WTC11 (cell line): ENCODE results near the gene AURKAIP1. TPM values are rescaled to one million over a fixed set of nuclear protein-coding genes. Genes with fewer than 3 reads are reported as not detected.
A peak's percentile ranks its signal among the peaks of the same experiment; 100 is the strongest.

Source experiments
- ATAC-seq: fragments of 200-7000 bp; cut with Tn5 transposase; 2 replicates; pipeline ENCODE4 v1.10.0; 2021; ENCODE audit warnings: mild to moderate bottlenecking, moderate library complexity
- CTCF ChIA-PET: fragments of 300-600 bp; sonication (Branson Sonifier 250); formaldehyde crosslinking; loops from one replicate; lab custom pipeline; 2021; ENCODE audit warnings: antibody characterized with exemption; lab: Charles Lee
- POLR2A ChIA-PET: fragments of 350-600 bp; sonication (Branson Sonifier 250); formaldehyde crosslinking; loops from one replicate; lab custom pipeline; 2021; ENCODE audit warnings: antibody characterized with exemption; lab: Charles Lee
- DNase-seq: peaks from one replicate; pipeline ENCODE4 v3.0.0; 2021; ENCODE audit warnings: low spot score
- H3K27ac Mint-ChIP-seq: 2 replicates; pipeline ENCODE4 v1.8.0; 2021; ENCODE audit warnings: mixed read lengths
- H3K27me3 Mint-ChIP-seq: 2 replicates; pipeline ENCODE4 v1.8.0; 2021; ENCODE audit warnings: low read depth, mild to moderate bottlenecking, moderate library complexity, mixed read lengths
- H3K36me3 Mint-ChIP-seq: 2 replicates; pipeline ENCODE4 v1.8.0; 2021; ENCODE audit warnings: mixed read lengths
- H3K4me1 Mint-ChIP-seq: 2 replicates; pipeline ENCODE4 v1.8.0; 2022; ENCODE audit warnings: mixed read lengths
- H3K4me3 Mint-ChIP-seq: 2 replicates; pipeline ENCODE4 v1.8.0; 2021; ENCODE audit warnings: mild to moderate bottlenecking, moderate library complexity, mixed read lengths
- H3K9me3 Mint-ChIP-seq: 2 replicates; pipeline ENCODE4 v1.8.0; 2021; ENCODE audit warnings: mixed read lengths
- CBFB ChIP-seq: sonication (generic); formaldehyde crosslinking; IDR thresholded peaks from 2 replicates; pipeline ENCODE4 v1.8.1; 2022; ENCODE audit warnings: mild to moderate bottlenecking, low read depth, missing genetic modification reagents
- CTCF ChIP-seq: fragments of 200-600 bp; IDR thresholded peaks from 2 replicates; pipeline ENCODE4 v1.8.0; 2022; ENCODE audit warnings: antibody characterized with exemption
- E2F4 ChIP-seq: sonication (generic); formaldehyde crosslinking; IDR thresholded peaks from 2 replicates; pipeline ENCODE4 v1.8.1; 2022; ENCODE audit warnings: low read depth, mild to moderate bottlenecking, moderate library complexity, missing genetic modification reagents, borderline replicate concordance
- ESRRA ChIP-seq: sonication (generic); formaldehyde crosslinking; IDR thresholded peaks from 2 replicates; pipeline ENCODE4 v1.8.1; 2022; ENCODE audit warnings: mild to moderate bottlenecking, missing genetic modification reagents, borderline replicate concordance
- FOXK1 ChIP-seq: sonication (generic); formaldehyde crosslinking; IDR thresholded peaks from 2 replicates; pipeline ENCODE4 v1.8.0; 2022; ENCODE audit warnings: mild to moderate bottlenecking, moderate library complexity, missing genetic modification reagents
- FOXP1 ChIP-seq: sonication (generic); formaldehyde crosslinking; IDR thresholded peaks from 2 replicates; pipeline ENCODE4 v1.8.0; 2022; ENCODE audit warnings: missing genetic modification reagents, mild to moderate bottlenecking, moderate library complexity, borderline replicate concordance
- GABPB1 ChIP-seq: sonication (generic); formaldehyde crosslinking; IDR thresholded peaks from 2 replicates; pipeline ENCODE4 v1.8.1; 2023; ENCODE audit warnings: mild to moderate bottlenecking, missing genetic modification reagents
- HMGA2 ChIP-seq: fragments of 250-450 bp; sonication (Bioruptor Pico); IDR thresholded peaks from 2 replicates; pipeline ENCODE4 v1.4.0; 2021; ENCODE audit warnings: mild to moderate bottlenecking, moderate library complexity
- HMGXB4 ChIP-seq: sonication (generic); formaldehyde crosslinking; IDR thresholded peaks from 2 replicates; pipeline ENCODE4 v1.8.1; 2023; ENCODE audit warnings: mild to moderate bottlenecking, moderate library complexity, missing genetic modification reagents
- IRF2 ChIP-seq: sonication (generic); formaldehyde crosslinking; IDR thresholded peaks from 2 replicates; pipeline ENCODE4 v1.8.0; 2022; ENCODE audit warnings: low read depth, missing genetic modification reagents, borderline replicate concordance
- MAX ChIP-seq: sonication (generic); formaldehyde crosslinking; IDR thresholded peaks from 2 replicates; pipeline ENCODE4 v1.8.0; 2022; ENCODE audit warnings: mild to moderate bottlenecking, missing genetic modification reagents
- MYBL2 ChIP-seq: sonication (generic); formaldehyde crosslinking; IDR thresholded peaks from 2 replicates; pipeline ENCODE4 v1.8.1; 2023; ENCODE audit warnings: mild to moderate bottlenecking, moderate library complexity, missing genetic modification reagents
- NFE2L1 ChIP-seq: sonication (generic); formaldehyde crosslinking; IDR thresholded peaks from 2 replicates; pipeline ENCODE4 v1.8.1; 2023; ENCODE audit warnings: missing genetic modification reagents
- NR2C2 ChIP-seq: sonication (generic); formaldehyde crosslinking; IDR thresholded peaks from 2 replicates; pipeline ENCODE4 v1.8.0; 2022; ENCODE audit warnings: mild to moderate bottlenecking, missing genetic modification reagents
- SMAD3 ChIP-seq: sonication (generic); formaldehyde crosslinking; IDR thresholded peaks from 2 replicates; pipeline ENCODE4 v1.8.0; 2022; ENCODE audit warnings: missing genetic modification reagents, mild to moderate bottlenecking, borderline replicate concordance
- SP1 ChIP-seq: sonication (generic); formaldehyde crosslinking; conservative IDR thresholded peaks from 2 replicates; pipeline ENCODE4 v1.8.1; 2022; ENCODE audit warnings: missing genetic modification reagents
- TEAD1 ChIP-seq: sonication (generic); formaldehyde crosslinking; IDR thresholded peaks from 2 replicates; pipeline ENCODE4 v1.8.0; 2022; ENCODE audit warnings: mild to moderate bottlenecking, missing genetic modification reagents
- TEAD4 ChIP-seq: sonication (generic); formaldehyde crosslinking; IDR thresholded peaks from 2 replicates; pipeline ENCODE4 v1.8.0; 2022; ENCODE audit warnings: mild to moderate bottlenecking, missing genetic modification reagents
- USF2 ChIP-seq: sonication (generic); formaldehyde crosslinking; IDR thresholded peaks from 2 replicates; pipeline ENCODE4 v1.8.1; 2023; ENCODE audit warnings: mild to moderate bottlenecking, missing genetic modification reagents, moderate library complexity
- ZBTB43 ChIP-seq: sonication (generic); formaldehyde crosslinking; IDR thresholded peaks from 2 replicates; pipeline ENCODE4 v1.8.1; 2023; ENCODE audit warnings: mild to moderate bottlenecking, missing genetic modification reagents
- ZNF396 ChIP-seq: fragments of 250-450 bp; sonication (Bioruptor Pico); IDR thresholded peaks from 2 replicates; pipeline ENCODE4 v1.8.0; 2021; ENCODE audit warnings: mild to moderate bottlenecking, moderate library complexity, borderline replicate concordance
- total RNA-seq: library from RNA; stranded (reverse); gene quantifications from 3 replicates; pipeline ENCODE4 v1.2.3, GENCODE V29; 2021
- TF ChIP-seq, protein P1 (sequence below): sonication (generic); formaldehyde crosslinking; conservative IDR thresholded peaks from 2 replicates; pipeline ENCODE4 v1.8.1; 2022; ENCODE audit warnings: mild to moderate bottlenecking, missing genetic modification reagents
- TF ChIP-seq, protein P2 (sequence below): sonication (generic); formaldehyde crosslinking; IDR thresholded peaks from 2 replicates; pipeline ENCODE4 v1.8.0; 2022; ENCODE audit warnings: mild to moderate bottlenecking, missing genetic modification reagents
- TF ChIP-seq, protein P3 (sequence below): sonication (generic); formaldehyde crosslinking; IDR thresholded peaks from 2 replicates; pipeline ENCODE4 v1.8.1; 2022; ENCODE audit warnings: mild to moderate bottlenecking, moderate library complexity, missing genetic modification reagents
- TF ChIP-seq, protein P4 (sequence below): sonication (generic); formaldehyde crosslinking; IDR thresholded peaks from 2 replicates; pipeline ENCODE4 v1.8.1; 2023; ENCODE audit warnings: mild to moderate bottlenecking, missing genetic modification reagents, moderate library complexity

The AURKAIP1 gene
- total RNA-seq, 1 experiment from 2014 or later: 268 TPM

DNA sequence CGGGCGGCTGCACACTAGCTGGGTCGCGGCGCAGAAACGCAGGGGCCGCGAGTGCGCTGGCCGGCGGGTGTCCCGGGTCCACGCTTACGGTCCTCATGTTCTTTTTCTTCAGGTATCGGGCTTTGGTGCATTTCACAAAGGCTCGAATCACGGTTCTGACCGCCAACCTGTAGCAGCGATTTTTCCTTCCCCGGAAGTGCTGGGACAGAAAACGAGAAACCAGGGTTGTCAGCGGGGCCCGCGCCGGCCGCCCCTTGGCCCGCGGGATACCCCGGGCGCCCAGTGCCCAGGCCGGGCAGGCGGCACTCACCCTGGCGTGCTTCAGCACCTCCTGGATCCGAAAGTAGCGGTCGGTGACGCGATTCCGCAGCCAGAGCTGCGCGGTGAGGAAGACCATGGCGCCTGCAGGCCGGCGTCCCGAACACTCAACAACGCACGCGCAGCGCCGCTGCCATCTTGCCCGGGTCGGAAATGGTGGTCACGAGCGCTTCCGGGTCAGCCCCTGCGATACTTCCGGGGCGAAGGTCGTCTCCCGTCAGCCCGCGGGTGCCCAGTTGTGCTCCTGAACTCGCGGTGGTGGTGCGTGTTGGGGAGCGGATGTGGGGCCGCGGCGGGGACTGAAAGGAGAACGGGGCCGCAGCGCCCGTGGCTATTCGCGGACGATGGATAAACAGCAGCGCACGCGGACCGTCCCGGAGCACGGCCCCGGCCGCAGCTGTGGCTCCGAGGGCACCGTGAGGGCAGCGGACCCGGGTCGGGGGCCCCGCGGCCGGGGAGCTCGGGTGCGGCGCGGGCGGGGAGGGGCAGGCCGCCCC is 32.0 kb upstream of the AURKAIP1 start, which contains the start of gene MRPL20:
Gene MRPL20, minus strand, starts transcription at position 473 of the 815 bp plus-strand sequence. Its CDS starts 76 bp downstream, at position 397.
- peak within 1 kb of the TSS; percentile 84 for H3K27ac Mint-ChIP-seq
- H3K36me3 Mint-ChIP-seq: peaks cover 46% of the 10 kb centered on the region
- H3K4me1 Mint-ChIP-seq: peaks cover 46% of the 10 kb centered on the region
- POLR2A ChIA-PET: interaction anchor here (0.6 to 1.8 kb wide), 7 partner anchors 8 to 31 kb away, joined by 3 to 7 read pairs (median 5); partner anchors contain the start of genes AURKAIP1, CCNL2 and VWA1
- ATAC-seq: peak; percentile 75
- CTCF ChIA-PET: interaction anchor here (0.5 to 1.6 kb wide), 8 partner anchors 8 to 98 kb away, joined by 3 to 7 read pairs (median 4); partner anchors contain the start of gene CCNL2
- H3K9me3 Mint-ChIP-seq: peaks cover 5% of the 10 kb centered on the region
- H3K4me3 Mint-ChIP-seq: peak within 1 kb of the TSS; percentile 87
- peak; percentile 89 for DNase-seq
- peaks cover 4% of the 10 kb centered on the region; the same call in 1 of the 2 replicates for H3K27me3 Mint-ChIP-seq
- TF ChIP-seq NFE2L1 (CRISPR knock-in tag) (peak; percentile 79), E2F4 (CRISPR knock-in tag) (peak; percentile 74; the same call in 1 of the 2 replicates), MYBL2 (CRISPR knock-in tag) (peak; percentile 85), HMGA2 (CRISPR knock-in tag) (no peak), GABPB1 (CRISPR knock-in tag) (peak; percentile 95), ZNF396 (CRISPR knock-in tag) (no peak), TEAD4 (CRISPR knock-in tag) (peak; percentile 55; the same call in 1 of the 2 replicates), SP1 (CRISPR knock-in tag) (peak; percentile 71; the same call in 1 of the 2 replicates), SMAD3 (CRISPR knock-in tag) (peak; percentile 89), NR2C2 (CRISPR knock-in tag) (peak; percentile 100), HMGXB4 (CRISPR knock-in tag) (peak; percentile 85), ESRRA (CRISPR knock-in tag) (peak; percentile 47; the same call in 1 of the 2 replicates), MAX (CRISPR knock-in tag) (peak; percentile 96), TEAD1 (CRISPR knock-in tag) (peak; percentile 97), ZBTB43 (CRISPR knock-in tag) (peak; percentile 92), FOXK1 (CRISPR knock-in tag) (peak; percentile 99), CTCF (no peak), USF2 (CRISPR knock-in tag) (peak; percentile 77), CBFB (CRISPR knock-in tag) (peak; percentile 78; the same call in 1 of the 2 replicates), IRF2 (CRISPR knock-in tag) (0 out of 2 replicates have a peak, but pooled peaks have one; percentile 51), FOXP1 (CRISPR knock-in tag) (peak; percentile 93)
- TF ChIP-seq, protein P1, sequence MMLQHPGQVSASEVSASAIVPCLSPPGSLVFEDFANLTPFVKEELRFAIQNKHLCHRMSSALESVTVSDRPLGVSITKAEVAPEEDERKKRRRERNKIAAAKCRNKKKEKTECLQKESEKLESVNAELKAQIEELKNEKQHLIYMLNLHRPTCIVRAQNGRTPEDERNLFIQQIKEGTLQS (CRISPR knock-in tag): no peak
- TF ChIP-seq, protein P2, sequence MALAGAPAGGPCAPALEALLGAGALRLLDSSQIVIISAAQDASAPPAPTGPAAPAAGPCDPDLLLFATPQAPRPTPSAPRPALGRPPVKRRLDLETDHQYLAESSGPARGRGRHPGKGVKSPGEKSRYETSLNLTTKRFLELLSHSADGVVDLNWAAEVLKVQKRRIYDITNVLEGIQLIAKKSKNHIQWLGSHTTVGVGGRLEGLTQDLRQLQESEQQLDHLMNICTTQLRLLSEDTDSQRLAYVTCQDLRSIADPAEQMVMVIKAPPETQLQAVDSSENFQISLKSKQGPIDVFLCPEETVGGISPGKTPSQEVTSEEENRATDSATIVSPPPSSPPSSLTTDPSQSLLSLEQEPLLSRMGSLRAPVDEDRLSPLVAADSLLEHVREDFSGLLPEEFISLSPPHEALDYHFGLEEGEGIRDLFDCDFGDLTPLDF: 0 out of 2 replicates have a peak, but pooled peaks have one; percentile 62
- TF ChIP-seq, protein P3, sequence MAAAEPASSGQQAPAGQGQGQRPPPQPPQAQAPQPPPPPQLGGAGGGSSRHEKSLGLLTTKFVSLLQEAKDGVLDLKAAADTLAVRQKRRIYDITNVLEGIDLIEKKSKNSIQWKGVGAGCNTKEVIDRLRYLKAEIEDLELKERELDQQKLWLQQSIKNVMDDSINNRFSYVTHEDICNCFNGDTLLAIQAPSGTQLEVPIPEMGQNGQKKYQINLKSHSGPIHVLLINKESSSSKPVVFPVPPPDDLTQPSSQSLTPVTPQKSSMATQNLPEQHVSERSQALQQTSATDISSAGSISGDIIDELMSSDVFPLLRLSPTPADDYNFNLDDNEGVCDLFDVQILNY (CRISPR knock-in tag): peak; percentile 47; the same call in 1 of the 2 replicates
- TF ChIP-seq, protein P4, sequence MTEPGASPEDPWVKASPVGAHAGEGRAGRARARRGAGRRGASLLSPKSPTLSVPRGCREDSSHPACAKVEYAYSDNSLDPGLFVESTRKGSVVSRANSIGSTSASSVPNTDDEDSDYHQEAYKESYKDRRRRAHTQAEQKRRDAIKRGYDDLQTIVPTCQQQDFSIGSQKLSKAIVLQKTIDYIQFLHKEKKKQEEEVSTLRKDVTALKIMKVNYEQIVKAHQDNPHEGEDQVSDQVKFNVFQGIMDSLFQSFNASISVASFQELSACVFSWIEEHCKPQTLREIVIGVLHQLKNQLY (CRISPR knock-in tag): peak; percentile 63; the same call in 1 of the 2 replicates
